Lower leg skin (tissue), 3 donors: ENCODE results near the gene KREMEN1.

ENCODE experiments used
- CTCF ChIP-seq, 3 donors: fragments of 450-650 bp; IDR thresholded peaks; one replicate each; pipeline ENCODE4 v1.5.1; 2016; ENCODE audit warnings: antibody characterized with exemption in 3 of 3, mild to moderate bottlenecking in 3 of 3, moderate library complexity in 2 of 3
- POLR2A ChIP-seq, 2 donors: fragments of 450-650 bp; IDR thresholded peaks; one replicate each; pipeline ENCODE4 v1.6.1; 2016 to 2017; ENCODE audit warnings: antibody characterized with exemption in 2 of 2, mild to moderate bottlenecking in 1 of 2, moderate library complexity in 1 of 2

- TF ChIP-seq CTCF (IDR thresholded peaks at IDR 0.05), result no peak
- no peak for TF ChIP-seq POLR2A (IDR thresholded peaks at IDR 0.05)
These were observed 115.0 kb downstream of the KREMEN1 start for GRCh38 chr22:29187831-29188230.
